Activated CD8-positive, alpha-beta memory T cell treated with anti-CD3 and anti-CD28 coated beads for 24 hours (primary cell): ENCODE data around the gene MIX23.
A peak's percentile ranks its signal among the peaks of the same experiment; 100 is the strongest.
"Not testable (repeated sequence)": the region's sequence is repeated elsewhere in the genome, so short reads cannot be mapped to it uniquely, and the experiment has no call there.

Source experiments
- DNase-seq: peaks from one replicate; pipeline ENCODE4 v3.0.0-alpha.2; 2020

Gene MIX23

DNA sequence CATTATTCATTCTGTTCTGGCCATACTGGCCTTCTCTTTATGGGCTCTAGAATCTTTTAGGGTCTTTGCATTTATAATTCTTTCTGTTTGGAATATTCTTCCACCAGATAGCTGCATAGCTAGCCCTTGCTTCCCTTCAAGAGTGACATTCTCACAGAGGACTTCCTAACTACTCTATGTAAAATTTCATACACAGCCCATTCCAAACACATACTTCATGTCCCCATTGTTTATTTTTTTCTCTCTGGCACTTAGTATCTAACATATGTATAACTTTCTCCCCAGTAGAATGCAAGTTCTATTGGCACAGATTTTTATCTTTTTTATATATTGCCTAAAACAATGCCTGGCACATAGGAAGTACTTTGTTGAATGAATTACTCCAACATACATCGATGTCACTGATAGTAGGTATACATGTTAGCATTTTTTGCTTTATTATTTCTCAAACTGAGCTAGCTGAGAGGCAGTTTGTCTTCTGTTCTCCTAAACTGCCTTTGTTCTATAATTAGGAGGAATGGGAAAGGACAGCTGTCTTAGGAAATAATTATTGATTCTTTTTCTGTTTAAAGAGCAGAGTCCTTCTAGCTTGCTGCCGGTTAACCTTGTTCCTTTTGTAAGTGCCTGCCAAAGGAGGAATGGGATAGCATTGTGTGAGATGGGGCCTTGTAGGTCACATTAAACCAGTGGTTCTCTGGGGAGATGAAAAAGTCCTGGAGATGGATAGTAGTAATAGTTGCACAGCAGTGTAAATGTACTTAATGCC lies 8.8 kb upstream of the MIX23 start:
- no peak for DNase-seq

DNA sequence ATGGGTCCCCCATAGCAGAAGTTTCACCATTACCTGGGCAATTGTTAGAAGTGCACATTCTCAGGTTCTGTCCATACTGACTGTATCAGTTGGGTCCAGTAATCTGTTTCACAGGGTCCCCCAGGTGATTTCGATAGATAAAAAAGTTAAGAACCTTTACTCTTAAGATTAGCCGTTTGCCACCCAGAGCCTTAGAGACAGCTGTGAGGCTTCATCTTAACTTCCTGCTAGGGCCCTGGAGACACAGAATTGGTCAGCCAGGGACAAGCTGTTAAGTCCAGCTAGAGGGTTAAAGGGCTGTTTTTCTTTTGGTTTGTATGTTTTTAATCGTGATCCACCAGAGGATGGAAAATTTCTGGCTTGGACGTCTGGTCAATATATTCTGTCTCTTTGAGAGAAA lies 7.6 kb upstream of the MIX23 start:
- no peak for DNase-seq

DNA sequence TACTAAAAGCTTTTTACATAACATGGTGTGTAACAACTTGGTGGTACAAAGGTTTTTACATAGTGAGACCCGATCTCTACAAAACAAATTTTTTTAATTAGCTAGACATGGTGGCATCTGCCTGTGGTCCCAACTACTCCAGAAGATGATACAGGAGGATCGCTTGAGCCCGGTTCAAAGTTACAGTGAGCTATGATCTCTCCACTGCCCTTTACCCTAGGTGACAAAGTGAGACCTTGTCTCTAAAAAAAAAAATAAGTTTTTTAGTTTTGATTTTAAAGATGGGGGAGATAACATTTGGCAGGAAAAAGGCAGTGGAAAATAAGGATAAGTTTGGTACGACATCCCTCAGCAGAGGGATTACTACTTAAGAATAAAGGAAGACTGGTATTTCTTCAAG lies 6.9 kb upstream of the MIX23 start:
- no peak for DNase-seq

DNA sequence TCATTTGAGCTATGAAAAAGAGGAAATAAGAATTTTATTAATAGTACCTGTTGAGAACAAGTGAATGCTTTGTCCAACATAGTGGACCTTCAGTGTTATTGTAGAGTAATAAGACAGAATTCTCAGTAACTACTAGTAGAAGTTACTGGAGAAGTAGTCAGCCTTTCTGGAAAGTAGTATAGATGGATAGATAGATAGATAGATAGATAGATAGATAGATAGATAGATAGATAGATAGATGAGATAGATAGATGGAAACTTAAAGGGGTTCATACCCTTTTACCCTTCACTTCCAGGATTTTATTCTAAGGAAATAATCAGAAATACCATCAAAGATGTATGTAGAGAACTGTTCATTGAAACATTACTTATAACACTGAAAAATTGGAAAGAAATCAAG lies 6.2 kb upstream of the MIX23 start:
- DNase-seq, result no peak

DNA sequence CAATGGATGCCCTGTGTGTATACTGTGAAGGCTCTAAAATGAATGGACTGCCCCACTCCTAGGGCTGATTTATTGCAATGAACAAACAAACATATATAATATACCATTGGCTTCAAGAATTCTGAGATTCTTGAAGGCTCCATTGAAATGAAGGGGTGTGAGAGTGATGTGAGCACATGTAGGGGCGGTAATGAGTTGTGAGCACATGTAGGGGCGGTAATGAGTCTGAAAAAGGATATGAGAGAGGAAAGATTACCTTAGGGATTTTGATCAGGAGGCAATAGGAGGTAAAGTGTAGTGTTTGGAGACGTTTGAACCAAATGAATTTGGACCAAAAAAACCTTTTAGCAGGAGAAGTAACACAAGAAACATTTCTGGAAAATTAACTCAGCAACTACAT lies 4.7 kb upstream of the MIX23 start:
- no peak for DNase-seq

DNA sequence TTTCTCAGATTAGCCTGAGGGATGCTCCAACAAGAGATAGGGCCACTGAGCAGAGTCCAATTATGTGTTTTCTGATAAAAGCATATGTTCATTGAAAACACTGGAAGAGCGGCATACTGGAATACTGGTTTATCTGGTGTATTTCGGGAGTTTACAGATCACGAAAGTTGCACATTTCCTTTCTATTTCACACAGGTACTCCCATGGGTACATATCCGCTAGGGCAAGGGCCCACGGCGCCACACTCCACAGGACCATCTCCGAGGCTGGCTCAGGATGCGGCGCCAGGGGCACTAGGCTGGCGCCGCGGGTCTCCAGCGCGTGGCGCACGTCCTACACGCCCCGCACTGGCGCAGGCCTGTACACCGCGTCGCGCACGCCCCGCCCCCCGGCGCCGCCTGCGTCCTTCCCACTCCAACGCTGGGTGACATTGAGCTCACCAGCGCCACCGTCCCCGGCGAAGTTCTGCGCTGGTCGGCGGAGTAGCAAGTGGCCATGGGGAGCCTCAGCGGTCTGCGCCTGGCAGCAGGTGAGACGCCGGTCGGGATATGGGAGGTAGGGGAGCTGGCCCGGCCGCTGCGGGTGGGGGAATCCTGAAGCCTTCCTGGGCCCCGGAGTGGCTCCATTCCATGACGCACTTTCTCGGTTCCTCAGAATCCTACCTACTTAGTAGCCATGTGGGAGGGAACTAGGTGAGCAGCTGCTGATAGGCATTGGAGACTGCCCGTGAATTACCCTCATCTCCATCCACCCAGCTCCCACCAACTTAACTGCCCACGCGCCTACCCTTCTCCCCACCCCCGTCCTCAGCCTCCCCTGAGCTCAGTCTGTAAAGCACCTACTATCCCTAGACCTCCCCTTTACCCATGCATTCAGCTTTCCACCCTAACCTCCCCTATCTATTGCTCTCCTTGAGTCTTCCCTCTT lies 1.0 kb upstream of the MIX23 start, which contains the start of gene FAM162A:
FAM162A (plus strand) TSS at position 412 of the 927 bp plus-strand sequence; CDS start at position 496, 84 bp downstream.
- DNase-seq, result peak; percentile 96

DNA sequence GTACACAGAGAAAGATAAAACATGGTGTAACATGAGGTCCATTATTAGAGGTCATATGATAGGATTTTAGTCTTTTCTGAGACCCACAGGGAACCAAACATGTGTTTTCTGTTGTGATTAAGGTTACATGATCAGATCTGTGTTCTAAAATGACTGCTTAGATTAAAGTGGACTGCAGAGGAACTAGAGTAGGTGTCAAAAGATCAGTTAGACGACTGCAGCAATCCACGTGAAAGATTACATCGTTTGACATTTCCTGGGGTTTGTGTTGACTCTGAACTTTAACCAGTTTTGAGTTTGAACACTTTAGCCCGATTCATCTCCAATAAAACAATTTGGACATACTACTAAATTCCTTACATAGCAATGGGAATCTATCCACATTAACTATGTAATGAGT lies 5.1 kb downstream of the MIX23 start:
- DNase-seq, result no peak

DNA sequence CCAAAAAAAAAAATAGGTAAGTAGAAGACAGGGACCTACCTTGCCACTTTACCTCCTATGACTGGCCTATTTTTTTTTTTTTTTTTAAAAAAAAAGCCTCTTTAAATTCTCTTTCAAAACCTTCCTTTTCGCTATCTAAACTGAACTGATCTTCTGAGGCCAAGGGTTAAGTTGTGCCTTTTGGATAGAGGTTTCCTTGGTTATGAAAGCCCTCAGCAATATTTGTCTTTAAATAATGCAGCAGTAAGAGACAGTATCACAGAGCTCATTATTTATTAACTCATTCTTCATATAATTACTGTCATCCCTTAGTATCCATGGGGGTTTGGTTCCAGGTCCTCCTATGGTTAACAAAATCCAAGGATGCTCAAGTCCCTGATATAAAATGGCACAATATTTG lies 9.0 kb downstream of the MIX23 start:
- DNase-seq, result no peak

DNA sequence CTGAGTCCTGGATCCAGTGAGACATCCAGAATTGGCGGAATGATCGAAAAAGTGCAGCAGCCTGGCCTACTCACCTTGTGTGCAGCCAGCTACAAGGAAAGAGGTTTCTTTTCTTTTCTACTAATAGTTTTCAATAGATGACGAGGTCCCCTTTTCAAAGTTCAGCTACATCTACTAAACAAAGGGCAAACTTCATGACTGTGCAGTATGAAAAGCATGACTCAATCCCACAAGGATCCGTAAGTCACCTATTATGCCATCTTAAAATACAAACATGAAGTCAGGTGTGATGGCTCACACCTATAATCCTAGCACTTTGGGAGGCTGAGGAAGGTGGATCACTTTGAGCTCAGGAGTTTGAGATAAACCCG lies 16.7 kb downstream of the MIX23 start:
- no peak for DNase-seq

DNA sequence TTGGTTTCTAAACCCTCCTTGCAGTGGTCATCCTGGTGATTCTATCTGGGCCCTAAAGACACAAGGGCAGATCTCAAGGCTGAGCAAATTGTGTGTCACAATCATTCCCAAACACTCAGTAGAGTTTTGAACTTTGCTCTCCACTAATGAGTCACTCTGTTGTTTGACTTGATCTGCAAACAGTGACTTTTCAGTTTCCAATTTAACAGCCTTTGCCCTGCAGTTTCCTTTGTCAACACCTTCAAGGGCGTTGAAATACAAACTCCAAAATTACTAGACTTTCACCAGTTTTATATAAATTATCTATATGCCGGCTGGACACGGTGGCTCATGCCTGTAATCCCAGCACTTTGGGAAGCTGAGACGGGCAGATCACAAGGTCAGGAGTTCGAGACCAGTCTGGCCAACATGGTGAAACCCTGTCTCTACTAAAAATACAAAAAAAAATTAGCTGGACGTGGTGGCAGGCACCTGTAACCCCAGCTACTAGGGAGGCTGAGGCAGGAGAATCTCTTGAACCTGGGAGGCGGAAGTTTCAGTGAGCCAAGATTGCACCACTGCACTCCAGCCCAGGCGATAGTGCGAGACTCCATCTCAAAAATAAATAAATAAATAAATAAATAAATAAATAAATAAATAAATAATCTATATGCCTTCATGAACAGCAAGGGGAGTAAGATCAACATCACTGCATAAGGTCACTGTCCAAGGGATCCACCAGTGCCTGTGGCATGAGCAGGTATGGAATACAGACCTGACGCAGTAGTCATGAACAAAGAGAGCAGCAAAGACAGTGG lies 17.3 kb downstream of the MIX23 start:
- DNase-seq, result not testable (repeated sequence)

DNA sequence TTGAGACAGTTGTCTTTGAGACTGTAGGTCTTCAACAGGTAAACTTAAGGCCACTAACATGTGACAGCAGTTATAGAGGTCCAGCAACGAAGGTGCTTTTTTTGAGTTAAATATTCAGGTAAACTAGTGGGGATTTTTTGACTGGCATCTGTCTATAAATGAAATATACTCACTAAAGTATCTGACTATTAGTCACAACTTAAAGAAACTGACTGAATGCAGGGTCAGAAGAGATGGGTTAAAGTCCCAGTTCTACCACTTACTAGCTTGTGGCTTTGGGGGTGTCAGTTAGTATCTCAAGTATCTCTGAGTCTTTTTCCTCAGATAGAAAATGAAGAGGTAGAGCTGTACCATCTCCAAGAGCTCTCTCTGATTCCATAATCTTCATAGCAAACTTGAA lies 18.0 kb downstream of the MIX23 start:
- no peak for DNase-seq

DNA sequence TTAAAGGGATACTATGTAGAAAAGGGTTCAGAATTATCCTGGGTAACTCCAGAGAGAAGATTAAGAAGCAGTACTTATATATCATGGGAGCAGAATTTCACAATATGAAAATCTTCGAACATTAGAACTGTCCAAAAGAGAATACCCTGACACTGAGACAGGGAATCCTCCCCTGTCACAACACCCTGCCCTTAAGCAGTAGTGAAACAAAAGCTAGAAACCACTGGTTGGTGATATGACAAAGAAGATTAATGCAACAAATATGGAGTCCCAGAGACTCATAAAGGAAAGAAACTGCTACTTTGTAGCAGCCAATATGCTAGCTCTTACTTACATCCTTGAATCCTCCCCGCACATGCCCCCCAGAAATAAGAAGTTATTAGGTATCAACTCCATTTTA lies 18.5 kb downstream of the MIX23 start:
- DNase-seq, result no peak

DNA sequence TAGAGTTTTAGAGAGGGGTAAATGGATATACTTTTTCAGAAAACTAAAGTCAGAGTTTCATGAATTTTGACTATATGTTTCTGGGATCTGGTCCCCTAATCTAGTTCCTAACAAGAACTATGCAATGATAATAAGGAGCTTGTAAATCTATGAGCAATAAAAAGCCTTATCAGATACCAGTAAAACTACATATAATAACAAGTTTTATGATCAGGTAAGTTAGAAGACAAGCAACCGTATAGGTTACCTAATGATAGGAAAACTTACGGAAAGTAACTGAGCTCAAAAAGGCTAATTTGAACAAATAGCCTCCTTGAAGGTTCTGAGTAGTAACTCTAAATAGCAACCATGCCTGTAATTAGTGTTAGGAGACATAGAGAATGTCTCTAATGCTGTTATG lies 21.0 kb downstream of the MIX23 start:
- DNase-seq, result no peak

DNA sequence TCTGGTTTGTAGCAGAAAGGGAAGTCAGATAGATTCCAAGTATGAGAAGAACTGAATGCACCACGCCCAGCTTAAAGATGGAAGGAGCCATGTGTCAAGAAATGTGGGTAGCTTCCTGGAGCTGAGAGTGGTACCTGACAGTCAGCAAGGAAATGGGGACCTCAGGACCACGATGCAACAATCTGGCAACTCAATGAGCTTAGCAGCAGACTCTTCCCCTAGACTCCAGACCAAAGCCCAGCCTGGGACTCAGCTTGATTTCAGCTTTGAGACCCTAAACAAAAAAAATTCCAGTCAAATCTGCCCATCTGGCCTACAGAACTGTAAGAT lies 24.4 kb downstream of the MIX23 start:
- no peak for DNase-seq

DNA sequence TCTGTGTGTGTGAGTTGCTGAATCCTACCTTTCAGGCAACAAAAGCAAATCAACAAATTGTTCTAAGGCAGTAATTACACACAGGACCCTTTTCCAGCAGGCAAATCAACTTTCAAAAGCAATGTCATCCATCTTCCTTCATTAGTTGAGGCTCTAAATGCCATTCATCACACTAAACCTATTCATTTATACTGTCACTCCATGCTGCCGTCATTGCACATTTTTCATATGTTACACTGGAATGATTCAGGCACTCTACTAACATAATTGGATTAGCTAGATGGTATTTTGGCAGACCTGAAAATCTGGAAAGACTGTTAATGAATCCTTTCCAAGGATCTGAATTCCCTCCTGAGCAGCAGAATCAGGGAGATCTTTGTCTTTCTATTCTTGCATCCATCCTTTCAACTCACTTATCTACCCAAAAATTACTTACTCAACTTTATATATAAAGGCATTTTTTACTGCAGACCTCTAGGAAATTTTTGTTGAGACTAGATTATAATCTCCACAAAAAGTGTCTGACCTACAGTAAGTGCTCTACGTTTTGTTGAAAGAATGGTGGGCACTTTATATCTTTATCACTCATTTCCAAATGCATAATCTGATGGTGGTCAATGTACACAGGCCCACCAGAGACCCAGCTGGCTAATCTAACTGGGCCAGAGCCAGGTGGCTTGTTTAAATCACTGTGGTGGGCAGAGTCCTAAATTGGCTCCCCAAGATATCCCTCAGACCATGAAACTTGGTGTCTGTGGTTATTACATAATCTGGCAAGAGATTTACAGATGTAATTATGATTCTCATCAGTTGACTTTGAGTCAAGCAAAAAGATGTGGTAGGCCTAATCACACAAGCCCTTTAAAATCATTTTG lies 25.0 kb downstream of the MIX23 start:
- no peak for DNase-seq

DNA sequence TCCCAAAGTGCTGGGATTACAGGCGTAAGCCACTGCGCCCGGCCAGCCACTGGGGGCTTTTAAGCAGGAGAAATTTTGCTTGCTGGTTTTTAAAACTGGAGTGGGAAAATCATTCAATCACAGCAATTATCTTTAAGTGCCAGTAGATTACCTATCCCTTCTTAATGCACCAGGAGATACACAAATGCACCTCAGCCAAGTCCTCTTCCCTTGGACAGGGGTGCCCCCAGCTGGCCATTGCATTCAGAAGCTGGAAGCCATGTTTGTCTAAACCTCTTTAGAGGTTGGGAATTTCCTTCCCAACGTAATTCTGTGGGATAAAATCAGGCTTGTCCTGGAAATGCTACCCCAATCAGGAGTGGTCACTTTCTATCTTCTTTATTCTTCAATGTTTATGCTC lies 26.6 kb downstream of the MIX23 start:
- no peak for DNase-seq

DNA sequence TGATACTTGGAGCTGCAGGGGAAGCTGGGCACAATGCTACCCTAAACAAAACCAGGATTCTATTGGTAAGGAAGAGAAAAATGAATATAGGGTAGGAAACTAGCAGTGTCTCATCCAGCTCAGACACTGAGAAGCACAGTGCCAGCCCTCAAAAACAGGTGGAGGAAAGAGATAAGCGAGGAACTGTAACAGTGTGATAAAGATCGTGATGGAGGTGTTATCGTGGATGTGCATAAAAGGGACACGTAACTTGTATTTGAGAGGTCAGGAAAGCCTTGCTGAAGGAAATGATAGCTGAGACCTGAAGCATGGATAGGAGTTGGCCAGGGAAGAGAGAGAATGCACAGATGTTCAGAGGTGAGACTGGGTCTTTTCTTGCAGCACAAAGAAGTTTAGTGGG lies 27.4 kb downstream of the MIX23 start:
- no peak for DNase-seq

DNA sequence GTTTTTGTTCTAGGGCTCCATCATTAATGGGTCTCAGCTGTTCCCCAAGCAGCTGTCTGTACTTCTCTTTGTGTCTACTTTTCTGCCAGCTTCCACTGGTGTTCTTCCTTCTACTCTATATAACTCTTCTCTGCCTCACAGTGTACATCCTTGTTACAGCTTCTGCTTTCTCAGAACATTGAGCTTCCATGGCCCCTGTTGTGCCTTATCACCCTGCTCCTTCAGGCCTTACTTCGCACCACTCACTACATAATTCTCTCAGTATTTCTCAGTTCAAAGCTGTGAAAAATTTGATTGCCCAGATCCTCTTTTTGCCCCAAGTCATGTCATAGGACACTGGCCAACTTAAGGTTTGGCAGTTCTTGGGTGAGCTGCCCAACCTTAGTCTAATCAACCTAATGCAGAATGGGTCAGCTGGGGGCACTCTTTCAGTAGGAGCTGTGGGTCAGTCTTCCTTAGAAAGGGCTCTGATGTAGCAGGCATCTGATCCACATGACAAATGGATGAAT lies 29.1 kb downstream of the MIX23 start:
- no peak for DNase-seq

DNA sequence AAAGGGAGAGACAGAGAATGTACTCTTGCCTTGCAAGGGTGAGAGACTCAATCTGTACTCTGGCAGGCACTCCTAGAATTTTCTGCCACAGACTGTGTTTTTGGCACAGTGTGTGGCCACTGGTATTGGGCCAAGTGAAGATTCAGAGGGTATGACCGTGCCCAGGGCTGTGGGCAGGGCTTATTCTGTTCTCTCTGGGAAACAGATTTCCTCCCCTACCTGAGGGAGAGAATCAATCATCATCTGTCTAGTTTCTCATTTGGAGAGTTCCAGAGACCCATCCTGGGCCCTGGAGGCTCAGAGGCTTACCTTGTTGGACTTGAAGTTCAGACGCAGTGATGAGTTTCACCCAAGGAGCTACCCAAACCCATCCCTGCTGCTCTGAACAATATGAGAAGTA lies 29.8 kb downstream of the MIX23 start:
- no peak for DNase-seq

DNA sequence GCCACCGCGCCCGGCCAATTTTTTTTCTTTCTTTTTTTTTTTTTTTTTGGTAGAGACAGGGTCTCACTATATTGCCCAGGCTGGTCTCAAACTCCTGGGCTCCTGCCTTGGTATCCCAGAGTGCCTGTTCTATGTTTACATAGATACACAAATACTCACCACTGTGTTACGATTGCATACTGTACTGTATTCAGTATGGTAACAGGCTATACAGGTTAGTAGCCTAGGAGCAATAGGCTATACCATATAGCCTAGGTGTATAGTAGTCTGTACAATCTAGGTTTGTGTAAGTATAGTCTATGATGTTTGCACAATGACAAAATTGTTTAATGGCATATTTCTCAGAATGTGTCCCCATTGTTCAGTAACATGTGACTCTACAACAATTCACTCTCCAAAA lies 31.4 kb downstream of the MIX23 start:
- no peak for DNase-seq

DNA sequence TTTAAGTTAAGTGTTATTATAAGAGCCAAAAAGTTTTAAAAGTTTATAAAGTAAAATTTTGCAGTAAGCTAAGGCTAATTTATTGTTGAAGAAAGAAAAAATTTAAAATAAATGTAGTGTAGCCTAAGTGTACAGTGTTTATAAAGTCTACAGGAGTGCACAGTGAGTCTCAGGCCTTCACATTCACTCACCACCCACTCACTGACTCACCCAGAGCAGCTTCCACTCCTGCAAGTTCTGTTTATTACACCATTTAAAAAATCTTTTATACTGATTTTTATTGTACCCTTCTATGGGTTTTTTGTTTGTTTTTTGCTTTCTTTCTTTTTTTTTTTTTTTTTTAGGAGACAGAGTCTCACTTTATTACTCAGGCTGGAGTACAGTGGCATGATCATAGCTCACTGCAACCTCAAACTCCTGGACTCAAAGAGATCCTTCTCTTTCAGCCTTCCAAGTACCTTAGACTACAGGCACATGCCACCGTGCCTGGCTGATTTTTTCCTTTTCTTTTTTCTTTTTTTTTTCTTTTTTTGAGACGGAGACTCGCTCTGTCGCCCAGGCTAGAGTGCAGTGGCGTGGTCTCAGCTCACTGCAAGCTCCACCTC lies 32.1 kb downstream of the MIX23 start:
- DNase-seq, result no peak

DNA sequence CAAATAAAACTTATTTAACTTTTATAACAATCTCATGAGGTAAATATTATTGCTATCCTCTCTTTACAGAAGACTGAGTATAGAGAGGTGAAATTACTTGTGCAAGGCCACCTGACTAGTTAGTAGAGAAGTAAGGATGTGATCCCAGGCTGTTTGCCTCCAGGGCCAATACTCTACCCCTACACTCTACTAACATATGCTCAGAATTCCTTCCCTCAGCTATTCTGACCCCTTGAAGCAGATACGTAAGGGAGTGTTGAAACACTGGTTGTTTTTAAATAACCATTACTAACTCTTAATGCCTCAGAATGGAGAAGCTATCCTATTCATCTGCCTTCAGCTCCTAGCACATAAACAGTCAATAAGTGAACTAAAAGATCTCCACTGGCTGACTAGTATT lies 33.9 kb downstream of the MIX23 start:
- no peak for DNase-seq
